Measurements from ENCODE around the gene PHKB.

DNA sequence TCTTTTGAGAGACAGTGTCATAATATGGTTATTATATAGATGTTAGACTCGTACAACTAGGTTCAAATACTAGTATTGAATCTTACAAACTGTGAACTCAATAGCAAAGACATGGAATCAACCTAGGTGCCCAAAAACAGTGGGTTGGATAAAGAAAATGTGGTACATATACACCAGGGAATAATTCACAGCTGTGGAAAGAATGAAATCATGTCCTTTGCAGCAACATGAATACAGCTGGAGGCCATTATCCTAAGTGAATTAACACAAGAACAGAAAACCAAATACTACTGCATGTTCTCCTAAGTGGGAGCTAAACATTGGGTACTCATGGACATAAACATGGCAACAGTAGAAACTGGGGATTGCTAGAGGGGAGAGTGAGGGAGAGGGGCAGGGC lies 8.1 kb downstream of the PHKB start:
- TF ChIP-seq, protein P1, sequence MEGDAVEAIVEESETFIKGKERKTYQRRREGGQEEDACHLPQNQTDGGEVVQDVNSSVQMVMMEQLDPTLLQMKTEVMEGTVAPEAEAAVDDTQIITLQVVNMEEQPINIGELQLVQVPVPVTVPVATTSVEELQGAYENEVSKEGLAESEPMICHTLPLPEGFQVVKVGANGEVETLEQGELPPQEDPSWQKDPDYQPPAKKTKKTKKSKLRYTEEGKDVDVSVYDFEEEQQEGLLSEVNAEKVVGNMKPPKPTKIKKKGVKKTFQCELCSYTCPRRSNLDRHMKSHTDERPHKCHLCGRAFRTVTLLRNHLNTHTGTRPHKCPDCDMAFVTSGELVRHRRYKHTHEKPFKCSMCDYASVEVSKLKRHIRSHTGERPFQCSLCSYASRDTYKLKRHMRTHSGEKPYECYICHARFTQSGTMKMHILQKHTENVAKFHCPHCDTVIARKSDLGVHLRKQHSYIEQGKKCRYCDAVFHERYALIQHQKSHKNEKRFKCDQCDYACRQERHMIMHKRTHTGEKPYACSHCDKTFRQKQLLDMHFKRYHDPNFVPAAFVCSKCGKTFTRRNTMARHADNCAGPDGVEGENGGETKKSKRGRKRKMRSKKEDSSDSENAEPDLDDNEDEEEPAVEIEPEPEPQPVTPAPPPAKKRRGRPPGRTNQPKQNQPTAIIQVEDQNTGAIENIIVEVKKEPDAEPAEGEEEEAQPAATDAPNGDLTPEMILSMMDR (IDR thresholded peaks at IDR 0.05), result no peak
- no peak for TF ChIP-seq POLR2A (IDR thresholded peaks at IDR 0.05)

Measured in uterus (tissue), 2 donors.